K562 (cell line): ENCODE measurements around the gene GCSH. TPM values are rescaled to one million over a fixed set of nuclear protein-coding genes. Genes with fewer than 3 reads are reported as not detected.

Source experiments
- MGA ChIP-seq: fragments of 450-650 bp; IDR thresholded peaks from 2 replicates; pipeline ENCODE4 v1.6.1; 2016; ENCODE audit warnings: mild to moderate bottlenecking, moderate library complexity
- NCOA6 ChIP-seq: fragments of 450-650 bp; IDR thresholded peaks from 2 replicates; pipeline ENCODE4 v1.6.1; 2017; ENCODE audit warnings: mild to moderate bottlenecking
- NR2F6 ChIP-seq: fragments of 450-650 bp; formaldehyde crosslinking; IDR thresholded peaks from 2 replicates; pipeline ENCODE4 v1.4.0; 2020; ENCODE audit warnings: mild to moderate bottlenecking
- TCFL5 ChIP-seq: fragments of 250-450 bp; sonication (Bioruptor Pico); conservative IDR thresholded peaks from 2 replicates; pipeline ENCODE4 v1.6.1; 2021; ENCODE audit warnings: mild to moderate bottlenecking, moderate library complexity, matching md5 sums
- TRIM28 ChIP-seq: fragments of 450-650 bp; IDR thresholded peaks from 2 replicates; pipeline ENCODE4 v1.6.1; 2017
- ZNF280B ChIP-seq: fragments of 250-450 bp; sonication (Bioruptor Pico); IDR thresholded peaks from 2 replicates; pipeline ENCODE4 v1.5.1; 2021; ENCODE audit warnings: mild to moderate bottlenecking
- polyA plus RNA-seq, 8 experiments: library from polyadenylated mRNA; depleted of rRNA in 4 of 8; stranded (reverse) in 5 of 8; unstranded in 3 of 8; fragments of >200 nt; fragmentation: Nextera tagmentation in 2 of 8; fragmentation: Illumina TruSeq in 1 of 8; extraction: Ambion mirVana in 2 of 8; extraction: Trizol in 1 of 8; gene quantifications; 2 replicates each; pipeline versions ENCODE4 v1.2.1 to v1.2.3, GENCODE V29; 2011 to 2014; ENCODE audit warnings: inconsistent platforms in 1 of 8, missing spikeins in 1 of 8
- total RNA-seq, 7 experiments: library from RNA; depleted of rRNA in 6 of 7; stranded (reverse); fragments of >200 nt in 6 of 7; fragmentation: Illumina TruSeq in 2 of 7; extraction: Trizol in 2 of 7; gene quantifications; 2 replicates each; pipeline versions ENCODE4 v1.2.1 to v1.2.3, GENCODE V29; 2011 to 2021; ENCODE audit warnings: low replicate concordance in 1 of 7
- TF ChIP-seq, protein P1 (sequence below): fragments of 250-450 bp; sonication (Bioruptor Pico); IDR thresholded peaks from 2 replicates; pipeline ENCODE4 v1.4.0; 2020; ENCODE audit warnings: mild to moderate bottlenecking, moderate library complexity
- TF ChIP-seq, protein P2 (sequence below), 2 experiments: fragments of 450-650 bp in 1 of 2; sonication (generic) in 1 of 2; formaldehyde crosslinking in 1 of 2; IDR thresholded peaks in 1 of 2; conservative IDR thresholded peaks in 1 of 2; 2 replicates each; pipeline versions ENCODE4 v1.6.1 to v1.8.1; 2016 to 2023; ENCODE audit warnings: mild to moderate bottlenecking in 2 of 2, moderate library complexity in 2 of 2, inconsistent platforms in 1 of 2, missing genetic modification reagents in 1 of 2

Gene GCSH
- total and polyA plus RNA-seq, 9 of the 15 experiments (the other 6 are each of a cell fraction or from before 2014, with no cell fraction given), result 35.0 to 121 (median 89.0) TPM

- TF ChIP-seq, protein P1, sequence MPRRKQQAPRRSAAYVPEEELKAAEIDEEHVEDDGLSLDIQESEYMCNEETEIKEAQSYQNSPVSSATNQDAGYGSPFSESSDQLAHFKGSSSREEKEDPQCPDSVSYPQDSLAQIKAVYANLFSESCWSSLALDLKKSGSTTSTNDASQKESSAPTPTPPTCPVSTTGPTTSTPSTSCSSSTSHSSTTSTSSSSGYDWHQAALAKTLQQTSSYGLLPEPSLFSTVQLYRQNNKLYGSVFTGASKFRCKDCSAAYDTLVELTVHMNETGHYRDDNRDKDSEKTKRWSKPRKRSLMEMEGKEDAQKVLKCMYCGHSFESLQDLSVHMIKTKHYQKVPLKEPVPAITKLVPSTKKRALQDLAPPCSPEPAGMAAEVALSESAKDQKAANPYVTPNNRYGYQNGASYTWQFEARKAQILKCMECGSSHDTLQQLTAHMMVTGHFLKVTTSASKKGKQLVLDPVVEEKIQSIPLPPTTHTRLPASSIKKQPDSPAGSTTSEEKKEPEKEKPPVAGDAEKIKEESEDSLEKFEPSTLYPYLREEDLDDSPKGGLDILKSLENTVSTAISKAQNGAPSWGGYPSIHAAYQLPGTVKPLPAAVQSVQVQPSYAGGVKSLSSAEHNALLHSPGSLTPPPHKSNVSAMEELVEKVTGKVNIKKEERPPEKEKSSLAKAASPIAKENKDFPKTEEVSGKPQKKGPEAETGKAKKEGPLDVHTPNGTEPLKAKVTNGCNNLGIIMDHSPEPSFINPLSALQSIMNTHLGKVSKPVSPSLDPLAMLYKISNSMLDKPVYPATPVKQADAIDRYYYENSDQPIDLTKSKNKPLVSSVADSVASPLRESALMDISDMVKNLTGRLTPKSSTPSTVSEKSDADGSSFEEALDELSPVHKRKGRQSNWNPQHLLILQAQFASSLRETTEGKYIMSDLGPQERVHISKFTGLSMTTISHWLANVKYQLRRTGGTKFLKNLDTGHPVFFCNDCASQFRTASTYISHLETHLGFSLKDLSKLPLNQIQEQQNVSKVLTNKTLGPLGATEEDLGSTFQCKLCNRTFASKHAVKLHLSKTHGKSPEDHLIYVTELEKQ, result no peak
- TF ChIP-seq TCFL5 (CRISPR knock-in tag), result no peak
- no peak for TF ChIP-seq NCOA6
- no peak for TF ChIP-seq MGA
- no peak for TF ChIP-seq NR2F6 (CRISPR knock-in tag)
- TF ChIP-seq, protein P2, sequence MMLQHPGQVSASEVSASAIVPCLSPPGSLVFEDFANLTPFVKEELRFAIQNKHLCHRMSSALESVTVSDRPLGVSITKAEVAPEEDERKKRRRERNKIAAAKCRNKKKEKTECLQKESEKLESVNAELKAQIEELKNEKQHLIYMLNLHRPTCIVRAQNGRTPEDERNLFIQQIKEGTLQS (IDR thresholded peaks at IDR 0.05), result no peak
- TF ChIP-seq, protein P2 (CRISPR knock-in tag; conservative IDR thresholded peaks at IDR 0.05), result no peak
- no peak for TF ChIP-seq ZNF280B
- TF ChIP-seq TRIM28, result no peak
These were observed 25.3 kb upstream of the GCSH start (continued) for GRCh38 chr16:81121474-81121990.
